B cell (primary cell): Measurements from ENCODE around the gene TMEM134. TPM values are rescaled to one million over a fixed set of nuclear protein-coding genes. Genes with fewer than 3 reads are reported as not detected.

Experiments
- ATAC-seq: fragments of 200-7000 bp; cut with Tn5 transposase; one replicate; pipeline ENCODE4 v1.10.0; 2021; ENCODE audit warnings: low read depth, mild to moderate bottlenecking, moderate number of reproducible peaks, moderate library complexity
- CTCF ChIA-PET: fragments of 350-600 bp; sonication (Branson Sonifier 250); formaldehyde crosslinking; loops from one replicate; lab custom pipeline; 2021; ENCODE audit warnings: antibody characterized with exemption, inconsistent platforms; lab: Charles Lee
- POLR2A ChIA-PET: fragments of 350-600 bp; sonication (Branson Sonifier 250); formaldehyde crosslinking; loops from one replicate; lab custom pipeline; 2021; ENCODE audit warnings: antibody characterized with exemption; lab: Charles Lee
- DNase-seq: peaks from one replicate; pipeline ENCODE4 v3.0.0; 2013
- H2AFZ ChIP-seq: 2 replicates; pipeline ENCODE4 v1.6.1; 2012; ENCODE audit warnings: mild to moderate bottlenecking, low read depth, low read length; ENCODE audit not compliant: insufficient read depth, poor library complexity, severe bottlenecking
- H3K27ac ChIP-seq, 2 donors: 1 replicate in 1 of 2; 2 replicates in 1 of 2; pipeline ENCODE4 v1.5.1; 2012 to 2013; ENCODE audit warnings: low read length in 2 of 2, mild to moderate bottlenecking in 2 of 2, moderate library complexity in 1 of 2
- H3K27me3 ChIP-seq, 4 experiments: fragments of 200-600 bp in 1 of 4; sonication (generic) in 1 of 4; replicated peaks in 1 of 4; 1 replicate in 2 of 4; 2 replicates in 2 of 4; pipeline versions ENCODE4 v1.6.1 to v1.7.0; 2013 to 2016; ENCODE audit warnings: low read length in 3 of 4, mild to moderate bottlenecking in 2 of 4, mixed read lengths in 1 of 4, moderate library complexity in 1 of 4; ENCODE audit not compliant: insufficient read depth in 4 of 4, control insufficient read depth in 3 of 4; ENCODE audit errors: control extremely low read depth in 1 of 4
- H3K36me3 ChIP-seq, 2 experiments: replicated peaks in 1 of 2; 1 replicate in 1 of 2; 2 replicates in 1 of 2; pipeline versions ENCODE4 v1.6.1 to v1.7.1; 2013; ENCODE audit warnings: low read length in 1 of 2; ENCODE audit not compliant: insufficient read depth in 2 of 2, control insufficient read depth in 1 of 2; ENCODE audit errors: control extremely low read depth in 1 of 2, extremely low read depth in 1 of 2
- H3K4me1 ChIP-seq, 2 donors: fragments of 200-600 bp in 1 of 2; sonication (generic) in 1 of 2; 1 replicate in 1 of 2; 2 replicates in 1 of 2; pipeline versions ENCODE4 v1.5.1 to v1.6.1; 2013 to 2017; ENCODE audit warnings: low read length in 2 of 2; ENCODE audit not compliant: control insufficient read depth in 2 of 2, insufficient read depth in 2 of 2
- H3K4me2 ChIP-seq: replicated peaks from 2 replicates; pipeline ENCODE3; 2012; ENCODE audit warnings: mild to moderate bottlenecking, low read depth, low read length; ENCODE audit not compliant: poor library complexity, severe bottlenecking
- H3K4me3 ChIP-seq, 5 experiments: fragments of 200-600 bp in 1 of 5; sonication (generic) in 1 of 5; 1 replicate in 3 of 5; 2 replicates in 2 of 5; pipeline versions ENCODE4 v1.5.1 to v1.7.0; 2011 to 2016; ENCODE audit warnings: low read length in 4 of 5, mild to moderate bottlenecking in 4 of 5, low read depth in 2 of 5, control low read depth in 1 of 5, moderate library complexity in 1 of 5; ENCODE audit not compliant: insufficient read depth in 1 of 5; ENCODE audit errors: control extremely low read depth in 1 of 5, extremely low read depth in 1 of 5
- H3K79me2 ChIP-seq: fragments of 200-600 bp; sonication (generic); one replicate; pipeline ENCODE4 v1.6.0; 2016; ENCODE audit warnings: low read length; ENCODE audit not compliant: control insufficient read depth, insufficient read depth
- H3K9ac ChIP-seq: fragments of 200-600 bp; sonication (generic); 2 replicates; pipeline ENCODE4 v1.6.1; 2017; ENCODE audit warnings: mild to moderate bottlenecking, low read length, moderate library complexity
- H3K9me3 ChIP-seq, 3 donors: one replicate each; pipeline versions ENCODE4 v1.6.1 to v1.7.1; 2013; ENCODE audit warnings: low read length in 2 of 3; ENCODE audit not compliant: control insufficient read depth in 2 of 3, insufficient read depth in 1 of 3; ENCODE audit errors: control extremely low read depth in 1 of 3
- H4K20me1 ChIP-seq: 2 replicates; pipeline ENCODE4 v1.6.0; 2012; ENCODE audit warnings: mild to moderate bottlenecking, low read length; ENCODE audit not compliant: insufficient read depth, control insufficient read depth, poor library complexity, severe bottlenecking
- H3K27ac Mint-ChIP-seq: one replicate; pipeline ENCODE4 v1.8.0; 2021; ENCODE audit warnings: mixed read lengths
- H3K27me3 Mint-ChIP-seq: one replicate; pipeline ENCODE4 v1.8.0; 2021; ENCODE audit warnings: mixed read lengths
- H3K4me1 Mint-ChIP-seq: one replicate; pipeline ENCODE4 v1.8.0; 2021; ENCODE audit warnings: mixed read lengths
- H3K4me3 Mint-ChIP-seq: one replicate; pipeline ENCODE4 v1.8.0; 2021; ENCODE audit warnings: mixed read lengths
- H3K9me3 Mint-ChIP-seq: one replicate; pipeline ENCODE4 v1.8.0; 2022; ENCODE audit warnings: mixed read lengths; ENCODE audit not compliant: insufficient read depth
- CTCF ChIP-seq: fragments of 200-600 bp; IDR thresholded peaks from one replicate; pipeline ENCODE4 v1.8.0; 2022; ENCODE audit warnings: antibody characterized with exemption, mild to moderate bottlenecking
- EZH2 ChIP-seq: IDR thresholded peaks from 2 replicates; pipeline ENCODE4 v1.6.1; 2012; ENCODE audit warnings: borderline replicate concordance, low read depth, mild to moderate bottlenecking, moderate library complexity, low read length; ENCODE audit not compliant: insufficient read depth, poor library complexity, severe bottlenecking
- WGBS: methylation state at CpG from one replicate; pipeline ENCODE4 v1.1.5; 2013; ENCODE audit warnings: missing lambda C conversion rate; ENCODE audit not compliant: insufficient coverage; 5-methylcytosine and 5-hydroxymethylcytosine counted together
- intact Hi-C: fragments of 100-400 bp; cut with micrococcal nuclease; formaldehyde crosslinking; loops from one replicate; pipeline ENCODE4 v1.10.0; 2022
- polyA plus RNA-seq: library from polyadenylated mRNA; depleted of rRNA; stranded (reverse); fragments of >200 nt; gene quantifications from 2 replicates; pipeline ENCODE4 v1.2.3, GENCODE V29; 2012
- total RNA-seq, 2 donors: library from RNA; stranded (reverse); fragments of 120-200 nt in 1 of 2; gene quantifications; 1 replicate in 1 of 2; 2 replicates in 1 of 2; pipeline versions ENCODE4 v1.2.3 to v1.2.4, GENCODE V29; 2013 to 2022

TMEM134 gene
- total and polyA plus RNA-seq, 2 donors (not counting 1 experiment from before 2014, with no cell fraction given): 167 to 197 TPM

- Mint-ChIP-seq H3K9me3 (no peaks in the 10 kb centered on the region), H3K4me1 (peaks cover 50% of the 10 kb centered on the region), H3K27me3 (no peaks in the 10 kb centered on the region), H3K27ac (peak overlapping the region; percentile 91), H3K4me3 (peak overlapping the region; percentile 83)
- peaks cover 49 to 54% of the 10 kb centered on the region in 2 donors for H3K4me1 ChIP-seq
- intact Hi-C loops: loop anchor here (1.0 to 2.0 kb wide), 4 partner anchors 16 to 48 kb away; partner anchors contain the start of genes PTPRCAP and TMEM134
- DNase-seq (peak; percentile 98), ATAC-seq (peak; percentile 85)
- CTCF ChIA-PET: interaction anchor here (0.8 to 10.4 kb wide), 12 partner anchors 7 to 50 kb away, joined by 3 to 121 read pairs (median 4); partner anchors contain the start of genes PPP1CA, PTPRCAP, RAD9A and RPS6KB2
- peak overlapping the region; percentile 51 for H2AFZ ChIP-seq
- POLR2A ChIA-PET: interaction anchor here (0.8 to 10.7 kb wide), 14 partner anchors 9 to 70 kb away, joined by 3 to 195 read pairs (median 17); partner anchors contain the start of genes PPP1CA, PTPRCAP, RAD9A and RPS6KB2
- peak overlapping the region; percentile 43 to 71 for H3K27ac ChIP-seq
- peak overlapping the region in 4 of 5 experiments; percentile 32 to 63 (median 53) for H3K4me3 ChIP-seq
- WGBS: under 1% methylated on average over 97 of the region's 97 CpGs
- no peaks in the 10 kb centered on the region for H4K20me1 ChIP-seq
- no peaks in the 10 kb centered on the region for H3K9me3 ChIP-seq
- TF ChIP-seq CTCF: no peak
- no peak for TF ChIP-seq EZH2
- peak overlapping the region; percentile 95 for H3K4me2 ChIP-seq
- no peaks in the 10 kb centered on the region for H3K36me3 ChIP-seq
- peaks cover 20% of the 10 kb centered on the region for H3K79me2 ChIP-seq
- no peaks in the 10 kb centered on the region for H3K27me3 ChIP-seq
- peak overlapping the region; percentile 68 for H3K9ac ChIP-seq
Observed at GRCh38 chr11:67420646-67421429, 48.2 kb downstream of the TMEM134 start.
